HL-60 (cell line): ENCODE measurements around the gene TPP2.

ENCODE experiments used
- DNase-seq, 2 experiments: peaks; one replicate each; pipeline ENCODE4 v3.0.0-alpha.2; 2010 to 2020; ENCODE audit warnings: low read depth in 1 of 2, low spot score in 1 of 2
- H3K27ac ChIP-seq: fragments of 250-450 bp; sonication (Bioruptor Pico); replicated peaks from 2 replicates; pipeline ENCODE4 v1.5.1; 2020; ENCODE audit warnings: mild to moderate bottlenecking, moderate library complexity
- H3K27me3 ChIP-seq: fragments of 250-450 bp; sonication (Bioruptor Pico); 2 replicates; pipeline ENCODE4 v1.5.1; 2021; ENCODE audit warnings: mild to moderate bottlenecking, moderate library complexity; ENCODE audit not compliant: insufficient read depth, poor library complexity, severe bottlenecking
- H3K4me3 ChIP-seq: replicated peaks from 2 replicates; pipeline ENCODE4 v1.5.1; 2011; ENCODE audit warnings: mild to moderate bottlenecking, control low read depth, low read length; ENCODE audit not compliant: insufficient read depth
- GABPA ChIP-seq: IDR thresholded peaks from 2 replicates; pipeline ENCODE4 v1.6.1; 2012; ENCODE audit warnings: low read depth
- POLR2AphosphoS5 ChIP-seq: IDR thresholded peaks from 2 replicates; pipeline ENCODE4 v1.6.1; 2012; ENCODE audit warnings: low read depth
- SPI1 ChIP-seq: IDR thresholded peaks from 2 replicates; pipeline ENCODE4 v1.6.1; 2012; ENCODE audit warnings: low read depth, mild to moderate bottlenecking, borderline replicate concordance
- TF ChIP-seq, protein P1 (sequence below): IDR thresholded peaks from 2 replicates; pipeline ENCODE4 v1.6.1; 2012; ENCODE audit warnings: low read depth; ENCODE audit not compliant: insufficient replicate concordance
- TF ChIP-seq, protein P2 (sequence below): IDR thresholded peaks from one replicate; pipeline ENCODE4 v1.5.1; 2011; ENCODE audit warnings: low read length, control low read depth, inconsistent platforms; ENCODE audit not compliant: insufficient read depth

TPP2 gene

DNA sequence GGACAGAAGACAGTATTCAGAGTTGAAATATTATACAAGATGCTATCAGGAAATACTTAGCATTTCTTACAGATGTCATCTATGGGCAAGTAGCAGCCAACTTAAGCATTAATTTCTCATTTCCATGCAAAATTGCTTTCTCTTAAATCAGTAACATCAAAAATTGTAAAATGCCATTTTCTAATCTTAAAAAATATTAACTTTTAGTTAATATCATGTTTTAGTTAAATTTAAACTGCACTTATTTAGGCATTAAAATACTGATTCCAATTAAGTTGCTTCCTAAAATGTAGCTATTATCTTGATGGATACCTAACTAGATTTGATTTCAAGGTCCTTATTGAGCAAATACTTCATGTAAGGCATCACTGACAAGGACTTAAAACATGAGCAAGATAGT lies 70.2 kb downstream of the TPP2 start:
- H3K27ac ChIP-seq = no peak overlapping the region

DNA sequence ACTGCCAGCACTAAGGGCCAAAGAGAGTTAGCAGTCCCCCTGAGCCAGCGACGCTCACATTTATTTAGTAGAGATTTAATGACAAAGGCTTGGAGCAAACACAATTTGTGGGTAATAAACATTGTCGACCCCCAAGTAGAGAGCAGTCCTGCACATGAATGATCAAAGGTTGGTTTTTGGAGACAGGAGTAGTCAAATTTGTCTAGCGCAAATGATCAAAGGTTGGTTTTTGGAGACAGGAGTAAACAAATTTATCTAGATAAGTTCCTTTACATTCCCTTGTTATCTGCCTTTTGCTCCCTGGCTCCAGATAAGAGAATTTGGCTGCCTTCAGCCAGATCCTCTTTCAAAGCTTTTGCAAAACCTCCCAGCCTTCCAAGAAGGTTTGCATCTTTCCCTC lies 71.1 kb downstream of the TPP2 start:
- no peak for TF ChIP-seq POLR2AphosphoS5
- no peak for TF ChIP-seq SPI1
- TF ChIP-seq, protein P1, sequence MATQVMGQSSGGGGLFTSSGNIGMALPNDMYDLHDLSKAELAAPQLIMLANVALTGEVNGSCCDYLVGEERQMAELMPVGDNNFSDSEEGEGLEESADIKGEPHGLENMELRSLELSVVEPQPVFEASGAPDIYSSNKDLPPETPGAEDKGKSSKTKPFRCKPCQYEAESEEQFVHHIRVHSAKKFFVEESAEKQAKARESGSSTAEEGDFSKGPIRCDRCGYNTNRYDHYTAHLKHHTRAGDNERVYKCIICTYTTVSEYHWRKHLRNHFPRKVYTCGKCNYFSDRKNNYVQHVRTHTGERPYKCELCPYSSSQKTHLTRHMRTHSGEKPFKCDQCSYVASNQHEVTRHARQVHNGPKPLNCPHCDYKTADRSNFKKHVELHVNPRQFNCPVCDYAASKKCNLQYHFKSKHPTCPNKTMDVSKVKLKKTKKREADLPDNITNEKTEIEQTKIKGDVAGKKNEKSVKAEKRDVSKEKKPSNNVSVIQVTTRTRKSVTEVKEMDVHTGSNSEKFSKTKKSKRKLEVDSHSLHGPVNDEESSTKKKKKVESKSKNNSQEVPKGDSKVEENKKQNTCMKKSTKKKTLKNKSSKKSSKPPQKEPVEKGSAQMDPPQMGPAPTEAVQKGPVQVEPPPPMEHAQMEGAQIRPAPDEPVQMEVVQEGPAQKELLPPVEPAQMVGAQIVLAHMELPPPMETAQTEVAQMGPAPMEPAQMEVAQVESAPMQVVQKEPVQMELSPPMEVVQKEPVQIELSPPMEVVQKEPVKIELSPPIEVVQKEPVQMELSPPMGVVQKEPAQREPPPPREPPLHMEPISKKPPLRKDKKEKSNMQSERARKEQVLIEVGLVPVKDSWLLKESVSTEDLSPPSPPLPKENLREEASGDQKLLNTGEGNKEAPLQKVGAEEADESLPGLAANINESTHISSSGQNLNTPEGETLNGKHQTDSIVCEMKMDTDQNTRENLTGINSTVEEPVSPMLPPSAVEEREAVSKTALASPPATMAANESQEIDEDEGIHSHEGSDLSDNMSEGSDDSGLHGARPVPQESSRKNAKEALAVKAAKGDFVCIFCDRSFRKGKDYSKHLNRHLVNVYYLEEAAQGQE = no peak
- no peak for TF ChIP-seq GABPA
- TF ChIP-seq, protein P2, sequence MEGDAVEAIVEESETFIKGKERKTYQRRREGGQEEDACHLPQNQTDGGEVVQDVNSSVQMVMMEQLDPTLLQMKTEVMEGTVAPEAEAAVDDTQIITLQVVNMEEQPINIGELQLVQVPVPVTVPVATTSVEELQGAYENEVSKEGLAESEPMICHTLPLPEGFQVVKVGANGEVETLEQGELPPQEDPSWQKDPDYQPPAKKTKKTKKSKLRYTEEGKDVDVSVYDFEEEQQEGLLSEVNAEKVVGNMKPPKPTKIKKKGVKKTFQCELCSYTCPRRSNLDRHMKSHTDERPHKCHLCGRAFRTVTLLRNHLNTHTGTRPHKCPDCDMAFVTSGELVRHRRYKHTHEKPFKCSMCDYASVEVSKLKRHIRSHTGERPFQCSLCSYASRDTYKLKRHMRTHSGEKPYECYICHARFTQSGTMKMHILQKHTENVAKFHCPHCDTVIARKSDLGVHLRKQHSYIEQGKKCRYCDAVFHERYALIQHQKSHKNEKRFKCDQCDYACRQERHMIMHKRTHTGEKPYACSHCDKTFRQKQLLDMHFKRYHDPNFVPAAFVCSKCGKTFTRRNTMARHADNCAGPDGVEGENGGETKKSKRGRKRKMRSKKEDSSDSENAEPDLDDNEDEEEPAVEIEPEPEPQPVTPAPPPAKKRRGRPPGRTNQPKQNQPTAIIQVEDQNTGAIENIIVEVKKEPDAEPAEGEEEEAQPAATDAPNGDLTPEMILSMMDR = no peak
- H3K27ac ChIP-seq = no peak overlapping the region
- H3K27me3 ChIP-seq = no peaks in the 10 kb centered on the region
- H3K4me3 ChIP-seq = no peak overlapping the region
- DNase-seq = no peak

More for the DNA sequence above, 70.2 kb downstream of the TPP2 start:
- DNase-seq = no peak
- TF ChIP-seq, protein P2 = no peak
- TF ChIP-seq POLR2AphosphoS5 = no peak
- H3K27me3 ChIP-seq = no peaks in the 10 kb centered on the region
- no peak overlapping the region for H3K4me3 ChIP-seq

DNA sequence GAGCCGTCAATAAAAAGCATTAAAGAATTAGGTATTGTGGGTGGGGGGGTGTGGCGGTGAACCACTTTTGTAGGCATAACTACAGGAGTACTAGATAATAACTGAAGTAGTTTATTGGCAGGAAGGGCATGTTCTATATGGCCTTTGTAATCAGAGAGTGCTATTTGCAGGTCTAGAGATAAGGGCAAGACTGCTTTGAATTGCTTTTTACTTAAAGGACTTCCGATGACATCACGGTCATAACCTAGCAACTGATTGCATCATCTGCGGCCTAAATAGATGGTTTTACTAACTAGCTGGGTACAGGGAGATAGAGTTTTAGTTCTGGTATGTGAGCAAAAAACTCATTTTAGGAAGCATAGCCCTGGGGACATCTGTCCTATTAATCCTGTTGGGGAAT lies 73.3 kb downstream of the TPP2 start:
- Histone ChIP-seq H3K27me3 (no peaks in the 10 kb centered on the region), H3K4me3 (no peak overlapping the region), H3K27ac (no peak overlapping the region)
- DNase-seq = no peak
- TF ChIP-seq, protein P2 = no peak
- TF ChIP-seq SPI1 (no peak), POLR2AphosphoS5 (no peak), GABPA (no peak)
- TF ChIP-seq, protein P1 = no peak

DNA sequence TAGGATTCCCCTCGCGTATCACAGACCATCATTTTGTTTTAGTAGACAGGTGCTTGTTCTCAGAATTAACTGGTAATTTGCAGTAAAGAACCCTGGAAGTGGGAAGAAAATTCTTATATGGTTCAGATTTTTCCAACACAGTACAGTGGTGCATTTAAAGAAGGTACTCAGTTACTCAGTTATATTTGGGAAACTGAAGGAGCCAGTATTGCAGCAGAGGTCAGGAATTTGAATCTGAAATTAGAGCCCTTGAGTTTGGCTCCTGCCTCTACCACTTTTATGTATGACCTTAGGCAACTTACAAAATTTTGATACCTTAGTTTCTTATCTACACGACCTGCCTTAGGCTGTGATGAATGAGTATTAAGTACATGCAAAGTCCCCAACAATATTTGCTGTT lies 78.3 kb downstream of the TPP2 start:
- no peak overlapping the region for H3K27ac ChIP-seq
- no peaks in the 10 kb centered on the region for H3K27me3 ChIP-seq
- no peak overlapping the region for H3K4me3 ChIP-seq
- DNase-seq = no peak
- TF ChIP-seq SPI1 (no peak), POLR2AphosphoS5 (no peak), GABPA (no peak)
- TF ChIP-seq, protein P1 = no peak
- TF ChIP-seq, protein P2 = no peak
